ENCODE measurements around the gene PLBD1.

GRCh38 chr12:14473707-14474287 is 93.9 kb downstream of the PLBD1 start:
- TF ChIP-seq CTCF (IDR thresholded peaks at IDR 0.05; ENCODE audit: low read length) (no peak), EZH2 (IDR thresholded peaks at IDR 0.05; ENCODE audit: borderline replicate concordance, low read length) (no peak)

Measured in OCI-LY1 (cell line).